ENCODE measurements around the gene MAPKAPK5.
"Not testable (repeated sequence)": the region's sequence is repeated elsewhere in the genome, so short reads cannot be mapped to it uniquely, and the experiment has no call there.

Gene MAPKAPK5

GRCh38 chr12:111828338-111828979, 13.6 kb upstream of the MAPKAPK5 start:
- DNase-seq, result no peak

GRCh38 chr12:111829635-111830034, 12.4 kb upstream of the MAPKAPK5 start:
- DNase-seq, result not testable (repeated sequence)

- DNase-seq, result not testable (repeated sequence)
These were observed 7.2 kb upstream of the MAPKAPK5 start for GRCh38 chr12:111834740-111835386.

GRCh38 chr12:111835531-111836181, 6.4 kb upstream of the MAPKAPK5 start:
- not testable (repeated sequence) for DNase-seq

- no peak for DNase-seq
These were observed 3.7 kb upstream of the MAPKAPK5 start for GRCh38 chr12:111838353-111838752.

GRCh38 chr12:111840807-111841206, 1.2 kb upstream of the MAPKAPK5 start:
- DNase-seq, result peak; percentile 17

- no peak for DNase-seq
These were observed 735 bp upstream of the MAPKAPK5 start for GRCh38 chr12:111841236-111841749.

- DNase-seq, result no peak
These were observed 748 bp downstream of the MAPKAPK5 start for GRCh38 chr12:111842556-111843396.

- no peak for DNase-seq
These were observed 4.0 kb downstream of the MAPKAPK5 start for GRCh38 chr12:111846016-111846415.

GRCh38 chr12:111850526-111850925, 8.5 kb downstream of the MAPKAPK5 start:
- no peak for DNase-seq

- no peak for DNase-seq
These were observed 16.2 kb downstream of the MAPKAPK5 start for GRCh38 chr12:111858186-111858585.

GRCh38 chr12:111858778-111859177, 16.8 kb downstream of the MAPKAPK5 start:
- no peak for DNase-seq

- no peak for DNase-seq
These were observed 22.9 kb downstream of the MAPKAPK5 start for GRCh38 chr12:111864913-111865312.

GRCh38 chr12:111867531-111867930, 25.5 kb downstream of the MAPKAPK5 start:
- no peak for DNase-seq

GRCh38 chr12:111868676-111869588, 26.9 kb downstream of the MAPKAPK5 start:
- no peak for DNase-seq

GRCh38 chr12:111869671-111870070, 27.6 kb downstream of the MAPKAPK5 start:
- no peak for DNase-seq

- no peak for DNase-seq
These were observed 28.2 kb downstream of the MAPKAPK5 start for GRCh38 chr12:111870216-111870615.

GRCh38 chr12:111870706-111871105, 28.7 kb downstream of the MAPKAPK5 start:
- DNase-seq, result no peak

- no peak for DNase-seq
These were observed 31.1 kb downstream of the MAPKAPK5 start for GRCh38 chr12:111873113-111873512.

GRCh38 chr12:111881716-111882115, 39.7 kb downstream of the MAPKAPK5 start:
- no peak for DNase-seq

- no peak for DNase-seq
These were observed 44.9 kb downstream of the MAPKAPK5 start for GRCh38 chr12:111886662-111887545.
